HG03060 (cell line): Measurements from ENCODE around the gene ENO2.

Experiments used
- ATAC-seq: cut with Tn5 transposase; IDR thresholded peaks from one replicate; pipeline ENCODE4 v1.9.1; 2021; ENCODE audit warnings: low read depth, moderate number of reproducible peaks; ENCODE audit not compliant: unreplicated experiment

ENO2 gene

GRCh38 chr12:6959058-6959804, 44.9 kb downstream of the ENO2 start:
- ATAC-seq: peak; percentile 27

- ATAC-seq: no peak
These were observed 45.6 kb downstream of the ENO2 start for GRCh38 chr12:6959805-6960592.

GRCh38 chr12:6960593-6961277, 46.4 kb downstream of the ENO2 start:
- no peak for ATAC-seq

GRCh38 chr12:6961278-6961694, 46.9 kb downstream of the ENO2 start:
- peak; percentile 19 for ATAC-seq

- peak; percentile 11 for ATAC-seq
These were observed 47.4 kb downstream of the ENO2 start for GRCh38 chr12:6961695-6962284.

GRCh38 chr12:6962285-6963015, 48.1 kb downstream of the ENO2 start:
- ATAC-seq: no peak

GRCh38 chr12:6963016-6963731, 48.8 kb downstream of the ENO2 start:
- ATAC-seq: no peak

- ATAC-seq: no peak
These were observed 49.5 kb downstream of the ENO2 start for GRCh38 chr12:6963791-6964413.

- no peak for ATAC-seq
These were observed 50.2 kb downstream of the ENO2 start for GRCh38 chr12:6964605-6965025.

GRCh38 chr12:6965026-6965661, 50.8 kb downstream of the ENO2 start:
- no peak for ATAC-seq

- no peak for ATAC-seq
These were observed 51.3 kb downstream of the ENO2 start for GRCh38 chr12:6965714-6966113.

GRCh38 chr12:6966351-6966750, 52.0 kb downstream of the ENO2 start:
- ATAC-seq: no peak

- no peak for ATAC-seq
These were observed 53.3 kb downstream of the ENO2 start for GRCh38 chr12:6967651-6968100.

- ATAC-seq: no peak
These were observed 54.0 kb downstream of the ENO2 start for GRCh38 chr12:6968426-6968825.

- ATAC-seq: peak; percentile 3
These were observed 55.7 kb downstream of the ENO2 start for GRCh38 chr12:6970096-6970527.
